GM23338 (cell line): ENCODE results near the gene DCDC1. TPM values are rescaled to one million over a fixed set of nuclear protein-coding genes. Genes with fewer than 3 reads are reported as not detected.

Experiments used
- ATAC-seq: fragments of 200-7000 bp; cut with Tn5 transposase; 3 replicates; pipeline ENCODE4 v1.9.1; 2020
- DNase-seq: peaks from one replicate; pipeline ENCODE4 v3.0.0-alpha.2; 2015; ENCODE audit warnings: low spot score
- H2AFZ ChIP-seq: fragments of 200-600 bp; sonication (generic); 2 replicates; pipeline ENCODE4 v1.8.0; 2016; ENCODE audit warnings: antibody characterized with exemption, mild to moderate bottlenecking, moderate library complexity
- H3F3A ChIP-seq: fragments of 200-600 bp; sonication (generic); replicated peaks from 2 replicates; pipeline ENCODE4 v1.8.0; 2017; ENCODE audit warnings: antibody characterized with exemption, mixed run types, low read depth
- H3K27ac ChIP-seq: fragments of 200-600 bp; sonication (generic); 2 replicates; pipeline ENCODE4 v1.6.1; 2016; ENCODE audit warnings: low read depth
- H3K27me3 ChIP-seq: fragments of 200-600 bp; sonication (generic); 2 replicates; pipeline ENCODE4 v1.8.0; 2016; ENCODE audit warnings: mild to moderate bottlenecking, mixed run types, moderate library complexity; ENCODE audit not compliant: insufficient read depth
- H3K36me3 ChIP-seq: fragments of 200-600 bp; sonication (generic); 2 replicates; pipeline ENCODE4 v1.8.0; 2016; ENCODE audit warnings: mild to moderate bottlenecking; ENCODE audit not compliant: insufficient read depth
- H3K4me1 ChIP-seq: fragments of 200-600 bp; sonication (generic); 2 replicates; pipeline ENCODE4 v1.8.0; 2016; ENCODE audit warnings: mild to moderate bottlenecking, moderate library complexity; ENCODE audit not compliant: insufficient read depth
- H3K4me2 ChIP-seq: fragments of 200-600 bp; sonication (generic); 2 replicates; pipeline ENCODE4 v1.7.1; 2017; ENCODE audit warnings: mixed run types
- H3K4me3 ChIP-seq: fragments of 200-600 bp; sonication (generic); 2 replicates; pipeline ENCODE4 v1.6.1; 2016; ENCODE audit warnings: mixed run types
- H3K79me2 ChIP-seq: fragments of 200-600 bp; sonication (generic); replicated peaks from 2 replicates; pipeline ENCODE4 v1.8.0; 2017; ENCODE audit warnings: mild to moderate bottlenecking; ENCODE audit not compliant: insufficient read depth
- H3K9me2 ChIP-seq: fragments of 200-600 bp; sonication (generic); 2 replicates; pipeline ENCODE4 v1.8.0; 2017; ENCODE audit not compliant: insufficient read depth
- H4K20me1 ChIP-seq: fragments of 200-600 bp; sonication (generic); replicated peaks from 2 replicates; pipeline ENCODE4 v1.8.0; 2017; ENCODE audit warnings: mild to moderate bottlenecking; ENCODE audit not compliant: insufficient read depth
- H3K27ac Mint-ChIP-seq: 2 replicates; pipeline ENCODE4 v1.8.0; 2020; ENCODE audit warnings: inconsistent platforms, mild to moderate bottlenecking, moderate library complexity, mixed read lengths
- H3K27me3 Mint-ChIP-seq: 3 replicates; pipeline ENCODE4 v1.8.0; 2022; ENCODE audit warnings: low read depth, mild to moderate bottlenecking, moderate library complexity, mixed read lengths, inconsistent platforms; ENCODE audit not compliant: insufficient read depth, poor library complexity
- H3K36me3 Mint-ChIP-seq: 3 replicates; pipeline ENCODE4 v1.8.0; 2021; ENCODE audit warnings: low read depth, mild to moderate bottlenecking, inconsistent platforms, moderate library complexity, mixed read lengths
- H3K4me1 Mint-ChIP-seq: 3 replicates; pipeline ENCODE4 v1.8.0; 2020; ENCODE audit warnings: mild to moderate bottlenecking, inconsistent platforms, mixed read lengths
- H3K4me3 Mint-ChIP-seq: 3 replicates; pipeline ENCODE4 v1.8.0; 2021; ENCODE audit warnings: moderate library complexity, mild to moderate bottlenecking, inconsistent platforms, mixed read lengths
- H3K9me3 Mint-ChIP-seq: 3 replicates; pipeline ENCODE4 v1.8.0; 2020; ENCODE audit warnings: moderate library complexity, mild to moderate bottlenecking, inconsistent platforms, mixed read lengths
- CREB1 ChIP-seq: fragments of 250-450 bp; sonication (Bioruptor Pico); IDR thresholded peaks from 2 replicates; pipeline ENCODE4 v1.5.0; 2020; ENCODE audit warnings: low read depth, mild to moderate bottlenecking, moderate library complexity
- CTCF ChIP-seq, 2 experiments: fragments of 200-600 bp in 1 of 2; sonication (generic) in 1 of 2; conservative IDR thresholded peaks; 2 replicates each; pipeline versions ENCODE4 v1.5.1 to v1.6.1; 2016 to 2017; ENCODE audit warnings: antibody characterized with exemption in 2 of 2, low read depth in 2 of 2, mild to moderate bottlenecking in 2 of 2, moderate library complexity in 1 of 2
- ETS1 ChIP-seq: IDR thresholded peaks from 2 replicates; pipeline ENCODE4 v1.6.1; 2016; ENCODE audit warnings: antibody characterized with exemption
- JUNB ChIP-seq: IDR thresholded peaks from one replicate; pipeline ENCODE4 v1.6.1; 2016; ENCODE audit warnings: antibody characterized with exemption; ENCODE audit not compliant: unreplicated experiment
- POLR2AphosphoS5 ChIP-seq: IDR thresholded peaks from 2 replicates; pipeline ENCODE4 v1.6.1; 2016; ENCODE audit warnings: antibody characterized with exemption, low read depth
- ZNF331 ChIP-seq: fragments of 250-450 bp; sonication (Bioruptor Pico); IDR thresholded peaks from 2 replicates; pipeline ENCODE4 v1.5.0; 2020; ENCODE audit warnings: low read depth, mild to moderate bottlenecking, moderate library complexity
- ZNF462 ChIP-seq: fragments of 250-450 bp; sonication (Bioruptor Pico); IDR thresholded peaks from 2 replicates; pipeline ENCODE4 v1.5.0; 2020; ENCODE audit warnings: mild to moderate bottlenecking, moderate library complexity
- polyA plus RNA-seq: library from polyadenylated mRNA; unstranded; fragments of >200 nt; fragmentation: Nextera tagmentation; extraction: Ambion mirVana; gene quantifications from 2 replicates; pipeline ENCODE4 v1.2.1, GENCODE V29; 2016
- total RNA-seq: library from RNA; depleted of rRNA; stranded (reverse); fragments of >200 nt; shearing (Covaris generic); gene quantifications from 2 replicates; pipeline ENCODE4 v1.2.3, GENCODE V29; 2014

Gene DCDC1
- total and polyA plus RNA-seq, 2 experiments from 2014 or later: 0.56 to 0.58 TPM

- no peaks in the 10 kb centered on the region for H3K9me2 ChIP-seq
- Mint-ChIP-seq H3K9me3 (no peaks in the 10 kb centered on the region; the same call in 2 of the 3 replicates), H3K36me3 (no peaks in the 10 kb centered on the region), H3K27ac (no peak overlapping the region), H3K4me3 (no peak overlapping the region), H3K27me3 (no peaks in the 10 kb centered on the region), H3K4me1 (no peaks in the 10 kb centered on the region)
- no peaks in the 10 kb centered on the region for H3F3A ChIP-seq
- no peak overlapping the region for H3K4me3 ChIP-seq
- no peak for ATAC-seq
- no peak for TF ChIP-seq ETS1
- TF ChIP-seq CREB1 (CRISPR knock-in tag): no peak
- H2AFZ ChIP-seq: no peak overlapping the region
- no peak for DNase-seq
- no peaks in the 10 kb centered on the region for H3K27me3 ChIP-seq
- H3K4me1 ChIP-seq: no peaks in the 10 kb centered on the region
- no peaks in the 10 kb centered on the region for H3K36me3 ChIP-seq
- no peaks in the 10 kb centered on the region for H3K79me2 ChIP-seq
- H3K4me2 ChIP-seq: no peak overlapping the region
- H4K20me1 ChIP-seq: no peaks in the 10 kb centered on the region
- H3K27ac ChIP-seq: no peak overlapping the region
Measured at GRCh38 chr11:30889143-30889794, 480.3 kb downstream of the DCDC1 start.

- no peak overlapping the region for H2AFZ ChIP-seq
Measured at GRCh38 chr11:30879322-30880005, 490.1 kb downstream of the DCDC1 start.

More at GRCh38 chr11:30879322-30880005, 490.1 kb downstream of the DCDC1 start:
- Histone ChIP-seq H3K4me1 (no peaks in the 10 kb centered on the region), H3F3A (no peaks in the 10 kb centered on the region), H3K27ac (no peak overlapping the region), H3K4me3 (no peak overlapping the region), H3K79me2 (no peaks in the 10 kb centered on the region), H4K20me1 (no peaks in the 10 kb centered on the region), H3K36me3 (no peaks in the 10 kb centered on the region), H3K9me2 (no peaks in the 10 kb centered on the region), H3K27me3 (no peaks in the 10 kb centered on the region), H3K4me2 (no peak overlapping the region)
- no peak overlapping the region for H3K4me3 Mint-ChIP-seq
- H3K27me3 Mint-ChIP-seq: no peaks in the 10 kb centered on the region
- ATAC-seq (no peak), DNase-seq (no peak)
- no peaks in the 10 kb centered on the region for H3K9me3 Mint-ChIP-seq
- TF ChIP-seq CREB1 (CRISPR knock-in tag) (no peak), ZNF462 (no peak), ETS1 (no peak), POLR2AphosphoS5 (no peak), ZNF331 (CRISPR knock-in tag) (no peak), CTCF (conservative IDR thresholded peaks at IDR 0.05; ENCODE audit: low read depth in 2 of 2) (no peak), JUNB (no peak)
- H3K4me1 Mint-ChIP-seq: peaks cover 3% of the 10 kb centered on the region; the same call in 1 of the 3 replicates
- no peak overlapping the region for H3K27ac Mint-ChIP-seq
- no peaks in the 10 kb centered on the region for H3K36me3 Mint-ChIP-seq
